Activated CD8-positive, alpha-beta memory T cell treated with anti-CD3 and anti-CD28 coated beads for 1 hour (primary cell): ENCODE data around the gene UBR2.
"Not testable (repeated sequence)": the region's sequence is repeated elsewhere in the genome, so short reads cannot be mapped to it uniquely, and the experiment has no call there.

Experiments used
- DNase-seq, 2 donors: peaks; one replicate each; pipeline ENCODE4 v3.0.0-alpha.2; 2020; ENCODE audit warnings: low read depth in 1 of 2; ENCODE audit errors: extremely low read depth in 1 of 2

Gene UBR2

GRCh38 chr6:42724825-42725224, 161.0 kb downstream of the UBR2 start:
- no peak for DNase-seq

GRCh38 chr6:42726026-42726425, 162.2 kb downstream of the UBR2 start:
- DNase-seq = no peak

- peak; percentile 44 to 51 for DNase-seq
These were observed 162.8 kb downstream of the UBR2 start for GRCh38 chr6:42726485-42727086.

GRCh38 chr6:42727087-42727611, 163.3 kb downstream of the UBR2 start:
- no peak for DNase-seq

- DNase-seq = no peak
These were observed 163.8 kb downstream of the UBR2 start for GRCh38 chr6:42727627-42728026.

DNA sequence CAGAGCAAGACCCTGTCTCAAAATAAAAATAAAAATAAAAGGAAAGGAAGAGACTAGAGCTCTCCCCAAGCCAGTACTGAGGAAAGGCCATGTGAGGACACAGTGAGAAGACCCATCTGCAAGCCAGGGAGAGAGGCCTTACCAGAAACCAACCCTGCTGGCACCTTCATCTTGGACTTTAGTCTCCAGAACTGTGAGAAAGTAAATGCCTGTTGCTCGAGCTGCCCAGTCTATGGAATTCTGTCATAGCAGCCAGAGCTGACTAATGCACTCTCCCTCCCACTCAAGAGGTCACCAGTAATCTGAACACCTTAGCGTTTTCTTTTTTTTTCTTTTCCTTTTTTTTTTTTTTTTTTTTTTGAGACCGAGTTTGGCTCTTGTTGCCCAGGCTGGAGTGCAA, 165.9 kb downstream of the UBR2 start:
- DNase-seq = no peak

DNA sequence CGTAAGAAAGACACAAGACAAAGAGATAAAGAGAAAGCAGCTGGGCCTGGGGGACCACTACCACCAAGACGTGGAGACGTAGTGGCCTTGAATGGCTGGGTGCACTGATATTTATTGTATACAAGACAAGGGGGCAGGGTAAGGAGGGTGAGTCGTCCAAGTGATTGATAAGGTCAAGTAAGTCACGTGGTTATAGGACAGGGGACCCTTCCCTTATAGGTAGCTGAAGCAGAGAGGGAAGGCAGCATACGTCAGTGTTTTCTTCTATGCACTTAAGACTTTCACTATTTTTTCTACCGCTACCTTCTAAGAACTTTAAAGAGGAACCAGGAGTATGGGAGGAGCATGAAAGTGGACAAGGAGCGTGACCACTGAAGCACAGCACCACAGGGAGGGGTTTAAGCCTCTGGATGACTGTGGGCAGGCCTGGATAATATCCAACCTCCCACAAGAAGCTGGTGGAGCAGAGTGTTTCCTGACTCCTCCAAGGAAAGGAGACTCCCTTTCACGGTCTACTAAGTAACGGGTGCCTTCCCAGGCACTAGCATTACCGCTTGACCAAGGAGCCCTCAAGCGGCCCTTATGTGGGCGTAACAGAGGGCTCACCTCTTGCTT, 170.1 kb downstream of the UBR2 start:
- DNase-seq = not testable (repeated sequence)

GRCh38 chr6:42735976-42736375, 172.1 kb downstream of the UBR2 start:
- no peak for DNase-seq

- no peak for DNase-seq
These were observed 176.9 kb downstream of the UBR2 start for GRCh38 chr6:42740725-42741124.

DNA sequence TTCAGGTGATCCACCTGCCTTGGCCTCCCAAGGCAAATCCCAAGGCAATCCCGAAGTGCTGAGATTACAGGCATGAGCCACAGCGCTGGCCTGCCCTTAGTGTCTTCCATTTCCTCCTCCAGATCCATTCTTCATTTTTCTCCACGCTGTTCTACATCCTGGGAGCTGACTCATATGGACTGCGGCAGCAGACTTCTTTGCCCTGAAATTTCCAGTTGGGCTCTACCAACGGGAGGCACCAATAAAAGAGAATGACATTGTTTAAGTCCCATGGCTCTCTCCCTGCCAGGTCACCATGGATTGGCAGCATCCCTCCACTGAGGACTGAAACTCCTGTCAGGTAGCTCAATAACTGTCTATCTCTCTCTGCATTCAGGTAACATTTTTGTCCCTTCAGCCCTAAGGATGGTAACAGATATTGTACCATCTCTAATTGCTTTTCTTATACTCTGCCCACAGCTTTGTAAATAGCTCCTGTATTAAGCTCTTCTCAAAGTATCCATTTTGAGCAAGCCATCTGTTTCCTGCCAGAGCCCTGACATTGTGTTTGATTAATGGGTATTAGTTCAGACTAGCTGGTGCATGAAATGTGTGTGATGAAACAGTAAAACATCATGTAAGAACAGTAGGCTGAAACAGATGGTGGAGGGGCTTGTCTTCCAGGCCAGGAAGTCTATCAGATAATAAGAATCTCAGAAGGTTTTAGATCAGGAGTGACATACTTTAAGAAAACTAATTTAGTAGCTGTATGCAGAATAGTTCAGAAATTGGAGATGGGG, 178.5 kb downstream of the UBR2 start:
- DNase-seq = no peak
